GM23248 (cell line): ENCODE data around the gene EIF3CL. TPM values are rescaled to one million over a fixed set of nuclear protein-coding genes. Genes with fewer than 3 reads are reported as not detected.
"Not testable (repeated sequence)": the region's sequence is repeated elsewhere in the genome, so short reads cannot be mapped to it uniquely, and the experiment has no call there.

Experiments used
- DNase-seq: peaks from one replicate; pipeline ENCODE4 v3.0.0-alpha.2; 2015
- H2AFZ ChIP-seq: fragments of 200-600 bp; sonication (generic); 2 replicates; pipeline ENCODE4 v1.6.1; 2016; ENCODE audit warnings: antibody characterized with exemption
- H3F3A ChIP-seq: fragments of 200-600 bp; sonication (generic); 2 replicates; pipeline ENCODE4 v1.6.1; 2016; ENCODE audit warnings: mild to moderate bottlenecking, antibody characterized with exemption, mixed run types; ENCODE audit not compliant: insufficient read depth
- H3K27ac ChIP-seq: fragments of 200-600 bp; sonication (generic); 2 replicates; pipeline ENCODE4 v1.5.1; 2016; ENCODE audit warnings: mild to moderate bottlenecking
- H3K27me3 ChIP-seq: fragments of 200-600 bp; sonication (generic); replicated peaks from 2 replicates; pipeline ENCODE4 v1.6.1; 2016; ENCODE audit warnings: mild to moderate bottlenecking; ENCODE audit not compliant: insufficient read depth
- H3K36me3 ChIP-seq: fragments of 200-600 bp; sonication (generic); 2 replicates; pipeline ENCODE4 v1.6.1; 2016; ENCODE audit warnings: low read depth, mild to moderate bottlenecking
- H3K4me1 ChIP-seq: fragments of 200-600 bp; sonication (generic); 2 replicates; pipeline ENCODE4 v1.6.1; 2016; ENCODE audit warnings: mild to moderate bottlenecking; ENCODE audit not compliant: insufficient read depth
- H3K4me2 ChIP-seq: fragments of 200-600 bp; sonication (generic); one replicate; pipeline ENCODE4 v1.6.1; 2016; ENCODE audit warnings: mild to moderate bottlenecking; ENCODE audit not compliant: unreplicated experiment
- H3K4me3 ChIP-seq: fragments of 200-600 bp; sonication (generic); 2 replicates; pipeline ENCODE4 v1.5.1; 2016; ENCODE audit warnings: mild to moderate bottlenecking
- H3K79me2 ChIP-seq: fragments of 200-600 bp; sonication (generic); 2 replicates; pipeline ENCODE4 v1.6.1; 2016; ENCODE audit warnings: mild to moderate bottlenecking; ENCODE audit not compliant: insufficient read depth
- H3K9ac ChIP-seq: fragments of 200-600 bp; sonication (generic); 2 replicates; pipeline ENCODE4 v1.6.1; 2016; ENCODE audit warnings: mild to moderate bottlenecking
- H3K9me2 ChIP-seq: fragments of 200-600 bp; sonication (generic); 2 replicates; pipeline ENCODE4 v1.6.1; 2016; ENCODE audit warnings: mixed run types, mild to moderate bottlenecking, moderate library complexity; ENCODE audit not compliant: insufficient read depth
- H3K9me3 ChIP-seq: fragments of 200-600 bp; sonication (generic); one replicate; pipeline ENCODE4 v1.6.1; 2017; ENCODE audit warnings: low read depth
- H4K20me1 ChIP-seq: fragments of 200-600 bp; sonication (generic); 2 replicates; pipeline ENCODE4 v1.6.0; 2016; ENCODE audit not compliant: insufficient read depth
- WGBS, 2 experiments: methylation state at CpG; one replicate each; pipeline ENCODE4 v1.1.6; 2015 to 2017; ENCODE audit warnings: low lambda C conversion rate in 2 of 2, low coverage in 1 of 2; ENCODE audit errors: missing lambda C conversion rate in 2 of 2; 5-methylcytosine and 5-hydroxymethylcytosine counted together
- in situ Hi-C: fragments of 300-500 bp; cut with MboI; formaldehyde crosslinking; loops from 2 replicates; pipeline ENCODE4 v1.15.0; 2020
- polyA plus RNA-seq: library from polyadenylated mRNA; unstranded; fragments of >200 nt; fragmentation: Nextera tagmentation; extraction: Ambion mirVana; gene quantifications from 2 replicates; pipeline ENCODE4 v1.2.1, GENCODE V29; 2016
- total RNA-seq: library from RNA; depleted of rRNA; stranded (reverse); fragments of >200 nt; shearing (Covaris generic); gene quantifications from 2 replicates; pipeline ENCODE4 v1.2.3, GENCODE V29; 2014

Gene EIF3CL
- total and polyA plus RNA-seq, 2 experiments from 2014 or later: 1.5 to 85.1 TPM

DNA sequence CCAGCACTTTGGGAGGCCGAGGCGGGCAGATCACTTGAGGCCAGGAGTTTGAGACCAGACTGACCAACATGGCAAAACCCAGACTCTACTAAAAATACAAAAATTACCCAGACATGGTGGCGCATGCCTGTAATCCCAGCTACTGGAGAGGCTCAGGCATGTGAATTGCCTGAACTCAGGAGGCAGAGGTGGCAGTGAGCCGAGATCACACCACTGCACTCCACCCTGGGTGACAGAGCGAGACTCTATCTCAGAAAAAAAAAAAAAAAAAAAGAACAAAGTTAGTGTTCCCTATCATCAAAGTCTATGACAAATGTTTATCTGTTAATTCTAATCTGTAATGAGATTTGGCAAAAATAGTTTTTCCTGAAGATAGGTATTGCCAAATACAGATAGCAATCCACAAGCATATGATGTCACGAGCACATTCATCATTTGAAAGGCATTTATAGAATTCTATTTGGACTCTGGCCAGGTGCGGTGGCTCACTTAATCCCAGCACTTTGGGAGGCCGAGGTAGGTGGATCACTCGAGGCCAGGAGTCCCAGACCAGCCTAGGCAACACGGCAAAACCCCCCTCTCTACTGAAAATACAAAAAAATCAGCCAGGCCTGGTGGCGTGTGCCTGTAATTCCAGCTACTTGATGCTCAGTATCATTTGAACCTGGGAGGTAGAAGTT is 17.6 kb upstream of the EIF3CL start:
- DNase-seq, H3K4me1 ChIP-seq, in situ Hi-C loops, H3F3A ChIP-seq, H3K36me3 ChIP-seq, H3K9me2 ChIP-seq, H3K9me3 ChIP-seq, H3K4me2 ChIP-seq, H2AFZ ChIP-seq, H3K27ac ChIP-seq, H3K4me3 ChIP-seq, H4K20me1 ChIP-seq, H3K9ac ChIP-seq, H3K27me3 ChIP-seq, H3K79me2 ChIP-seq: not testable (repeated sequence)
- no CpG with 5 or more reads among the region's 11 CpGs for WGBS, 2 experiments

DNA sequence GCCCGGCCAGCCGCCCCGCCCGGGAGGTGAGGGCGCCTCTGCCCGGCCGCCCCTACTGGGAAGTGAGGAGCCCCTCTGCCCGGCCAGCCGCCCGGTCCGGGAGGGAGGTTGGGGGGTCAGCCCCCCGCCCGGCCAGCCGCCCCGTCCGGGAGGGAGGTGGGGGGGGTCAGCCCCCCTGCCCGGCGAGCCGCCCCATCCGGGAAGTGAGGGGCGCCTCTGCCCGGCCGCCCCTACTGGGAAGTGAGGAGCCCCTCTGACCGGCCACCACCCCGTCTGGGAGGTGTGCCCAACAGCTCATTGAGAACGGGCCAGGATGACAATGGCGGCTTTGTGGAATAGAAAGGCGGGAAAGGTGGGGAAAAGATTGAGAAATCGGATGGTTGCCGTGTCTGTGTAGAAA is 13.4 kb upstream of the EIF3CL start:
- H3K9ac ChIP-seq, H3K4me2 ChIP-seq, H3K27ac ChIP-seq, DNase-seq, in situ Hi-C loops, H3K27me3 ChIP-seq, H3K79me2 ChIP-seq, H2AFZ ChIP-seq, H3K36me3 ChIP-seq, H3K4me1 ChIP-seq, H3K9me2 ChIP-seq, H3K4me3 ChIP-seq, H3K9me3 ChIP-seq, H3F3A ChIP-seq, H4K20me1 ChIP-seq: not testable (repeated sequence)
- 66% methylated on average over 10 of the region's 30 CpGs; no CpG with 5 or more reads in 1 of the 2 experiments for WGBS, 2 experiments

DNA sequence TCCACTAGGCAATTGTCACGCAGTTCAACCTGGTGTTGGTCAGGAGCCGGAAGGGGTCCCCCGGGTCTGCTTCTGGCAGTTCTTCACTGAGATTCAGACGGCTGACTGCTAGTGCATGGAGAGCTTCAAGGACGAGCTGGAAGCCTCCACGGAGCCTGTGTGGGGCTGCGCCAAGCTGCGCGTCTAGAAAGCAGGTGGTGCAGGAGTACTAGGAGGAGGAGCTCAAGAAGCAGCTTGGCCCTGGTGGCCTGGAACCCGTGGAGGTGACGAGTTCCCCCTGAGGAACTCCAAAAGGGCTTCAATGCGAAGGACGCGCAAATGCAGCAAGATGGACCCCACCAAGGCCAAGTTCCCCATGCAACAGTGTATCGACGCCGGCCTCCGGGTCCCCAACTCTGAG is 10.9 kb upstream of the EIF3CL start:
- H3K4me1 ChIP-seq, H3K79me2 ChIP-seq, DNase-seq, H3K36me3 ChIP-seq, H3K4me2 ChIP-seq, H2AFZ ChIP-seq, in situ Hi-C loops, H3K9me3 ChIP-seq, H3K27ac ChIP-seq, H3K9ac ChIP-seq, H3K9me2 ChIP-seq, H3K27me3 ChIP-seq, H3F3A ChIP-seq, H4K20me1 ChIP-seq, H3K4me3 ChIP-seq: not testable (repeated sequence)
- 79 to 88% methylated on average over 7 to 15 of the region's 18 CpGs for WGBS, 2 experiments

DNA sequence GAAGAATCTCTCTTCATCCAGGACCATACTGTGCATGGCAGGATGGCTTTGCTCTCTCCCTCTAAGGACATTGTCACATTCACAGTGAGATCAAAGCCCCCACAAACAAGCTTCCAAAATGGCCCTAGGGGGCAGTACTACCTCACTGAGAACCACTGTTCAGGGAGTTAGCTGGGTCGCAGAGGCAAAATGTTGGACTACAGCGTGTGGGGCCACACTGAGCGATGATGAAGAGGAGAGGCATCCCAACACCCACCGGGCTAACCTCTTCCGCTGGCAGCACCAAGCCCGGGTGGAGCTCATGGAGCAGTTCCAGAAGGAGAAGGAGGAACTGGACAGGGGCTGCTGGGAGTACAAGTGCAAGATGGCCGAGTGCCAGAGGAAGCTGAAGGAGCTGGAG is 9.9 kb upstream of the EIF3CL start:
- H3K9ac ChIP-seq, in situ Hi-C loops, H3K36me3 ChIP-seq, H3K27me3 ChIP-seq, H3K27ac ChIP-seq, H3K4me1 ChIP-seq, H3F3A ChIP-seq, H3K4me2 ChIP-seq, H3K9me2 ChIP-seq, H3K4me3 ChIP-seq, DNase-seq, H3K79me2 ChIP-seq, H2AFZ ChIP-seq, H3K9me3 ChIP-seq, H4K20me1 ChIP-seq: not testable (repeated sequence)
- no CpG with 5 or more reads among the region's 7 CpGs for WGBS, 2 experiments

DNA sequence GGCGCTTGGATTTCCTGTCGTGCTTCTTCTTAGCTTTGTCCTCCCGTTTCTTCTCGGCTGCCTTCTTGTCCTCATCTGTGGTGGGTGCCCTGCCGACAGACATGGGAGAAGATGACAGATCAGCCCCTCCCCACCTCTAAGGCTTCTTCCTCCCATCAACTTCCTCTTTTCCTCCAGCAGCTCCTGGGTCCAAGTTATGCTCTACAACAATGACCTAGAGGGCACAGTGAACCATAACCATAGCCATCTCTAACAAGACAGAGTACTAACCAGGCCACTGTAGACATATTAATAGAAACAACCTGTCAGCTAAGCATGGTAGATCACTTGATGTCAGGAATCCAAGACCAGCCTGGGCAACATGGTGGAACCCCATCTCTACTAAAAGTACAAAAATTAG is 11.6 kb downstream of the EIF3CL start:
- H3K9me2 ChIP-seq, H3K4me3 ChIP-seq, DNase-seq, in situ Hi-C loops, H3K79me2 ChIP-seq, H3K9ac ChIP-seq, H3K27me3 ChIP-seq, H3K9me3 ChIP-seq, H3F3A ChIP-seq, H3K4me2 ChIP-seq, H4K20me1 ChIP-seq, H3K27ac ChIP-seq, H2AFZ ChIP-seq, H3K4me1 ChIP-seq, H3K36me3 ChIP-seq: not testable (repeated sequence)
- no CpG with 5 or more reads among the region's 5 CpGs for WGBS, 2 experiments

DNA sequence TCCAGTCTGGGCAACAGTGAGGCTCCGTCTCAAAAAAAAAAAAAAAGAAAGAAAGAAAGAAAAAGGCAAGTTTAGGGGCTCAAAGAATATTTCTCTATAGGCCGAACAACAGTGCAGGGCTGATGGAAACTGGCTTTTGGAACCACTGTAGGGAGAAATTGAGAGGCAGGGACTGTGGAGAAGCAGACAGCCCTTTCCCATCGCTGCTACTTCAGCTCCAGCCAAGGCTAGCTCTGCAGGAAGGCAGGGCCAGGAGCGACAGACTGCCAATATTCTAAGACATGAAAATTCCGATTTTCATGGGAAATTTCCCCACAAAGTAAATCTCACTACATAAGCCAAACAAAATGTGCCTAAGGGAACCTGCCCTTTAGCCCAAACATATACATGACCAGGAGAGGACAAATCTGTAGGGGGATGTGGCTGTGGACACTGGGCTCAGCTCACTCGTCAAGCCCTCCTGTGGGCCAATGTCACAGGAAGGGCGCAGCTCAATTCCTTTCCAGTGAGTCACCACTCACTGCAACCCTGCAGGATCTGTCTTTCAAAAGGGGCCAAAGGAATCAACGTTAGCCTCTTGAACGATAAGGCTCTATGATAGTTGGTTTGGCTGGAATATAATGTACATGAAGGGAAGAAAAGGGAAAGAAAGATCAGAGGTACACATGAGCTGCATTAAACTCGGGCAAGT is 21.3 kb downstream of the EIF3CL start:
- H3K9ac ChIP-seq, in situ Hi-C loops, H3K4me3 ChIP-seq, H3K27me3 ChIP-seq, DNase-seq, H2AFZ ChIP-seq, H3K79me2 ChIP-seq, H3K36me3 ChIP-seq, H3K27ac ChIP-seq, H3K9me3 ChIP-seq, H3K9me2 ChIP-seq, H3K4me1 ChIP-seq, H3K4me2 ChIP-seq, H3F3A ChIP-seq, H4K20me1 ChIP-seq: not testable (repeated sequence)
- WGBS, 2 experiments: no CpG with 5 or more reads among the region's 10 CpGs

DNA sequence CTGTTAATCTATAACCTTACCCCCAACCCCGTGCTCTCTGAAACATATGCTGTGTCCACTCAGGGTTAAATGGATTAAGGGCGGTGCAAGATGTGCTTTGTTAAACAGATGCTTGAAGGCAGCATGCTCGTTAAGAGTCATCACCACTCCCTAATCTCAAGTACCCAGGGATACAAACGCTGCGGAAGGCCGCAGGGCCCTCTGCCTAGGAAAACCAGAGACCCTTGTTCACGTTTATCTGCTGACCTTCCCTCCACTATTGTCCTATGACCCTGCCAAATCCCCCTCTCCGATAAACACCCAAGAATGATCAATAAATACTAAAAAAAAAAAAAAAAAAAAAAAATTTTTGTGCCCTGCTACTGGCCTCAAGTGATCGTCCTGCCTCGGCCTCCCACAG is 25.8 kb downstream of the EIF3CL start:
- H3K27me3 ChIP-seq, in situ Hi-C loops, H3K4me3 ChIP-seq, DNase-seq, H3K9me2 ChIP-seq, H4K20me1 ChIP-seq, H3K4me1 ChIP-seq, H2AFZ ChIP-seq, H3K9ac ChIP-seq, H3K27ac ChIP-seq, H3K4me2 ChIP-seq, H3K9me3 ChIP-seq, H3K36me3 ChIP-seq, H3K79me2 ChIP-seq, H3F3A ChIP-seq: not testable (repeated sequence)
- WGBS, 2 experiments: 81 to 91% methylated on average over 6 to 7 of the region's 10 CpGs
